GM13977 (cell line): ENCODE data around the gene CDKN1B.
A peak's percentile ranks its signal among the peaks of the same experiment; 100 is the strongest.

Experiments
- DNase-seq: peaks from one replicate; pipeline ENCODE4 v3.0.0; 2012; ENCODE audit warnings: low spot score
- in situ Hi-C: fragments of 300-500 bp; cut with MboI; formaldehyde crosslinking; loops from one replicate; pipeline ENCODE4 v1.12.0; 2022; ENCODE audit warnings: low sequenced_read_pairs, low pct_unique_long_range_greater_than_20kb, mixed read lengths, inconsistent platforms; ENCODE audit not compliant: unreplicated experiment
- TF ChIP-seq, protein P1 (sequence below): IDR thresholded peaks from 2 replicates; pipeline ENCODE4 v1.5.1; 2012; ENCODE audit warnings: mild to moderate bottlenecking, control low read depth; ENCODE audit not compliant: insufficient read depth; ENCODE audit errors: extremely low read depth, missing control alignments

The CDKN1B gene

DNA sequence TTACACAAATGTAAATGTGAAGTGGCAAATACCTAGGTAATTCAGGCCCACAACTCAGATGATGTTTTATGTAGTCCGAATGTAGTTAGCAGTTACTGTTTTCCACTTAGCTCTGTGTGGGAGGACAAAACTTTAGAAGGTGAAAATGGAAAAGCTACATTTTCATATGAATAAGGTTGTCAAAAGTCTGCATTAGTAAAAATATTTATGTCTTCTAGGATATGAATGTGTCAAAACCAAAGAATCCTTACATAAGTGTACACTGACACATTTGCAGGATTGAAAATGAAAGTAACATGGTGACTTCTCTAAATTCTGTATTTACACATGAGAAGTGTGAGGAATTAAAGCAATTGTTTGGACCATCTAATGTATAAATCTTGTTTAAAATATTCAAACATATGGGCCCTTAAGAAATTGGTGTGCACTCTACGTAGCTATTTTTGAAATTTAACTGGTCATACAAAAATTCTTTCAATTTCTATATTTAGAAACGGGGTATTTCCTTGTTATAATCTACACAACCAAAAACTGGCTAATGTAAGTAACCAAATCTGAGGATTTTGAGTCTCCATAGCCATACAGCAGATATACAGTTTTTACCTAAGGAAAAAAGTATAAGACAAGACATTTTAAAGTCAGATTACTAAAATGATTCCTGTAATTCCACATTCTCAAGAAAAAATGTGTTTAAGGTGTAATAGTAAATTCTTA lies 5.4 kb downstream of the CDKN1B start:
- in situ Hi-C loops: no loop called here
- peak; percentile 38 for DNase-seq
- TF ChIP-seq, protein P1, sequence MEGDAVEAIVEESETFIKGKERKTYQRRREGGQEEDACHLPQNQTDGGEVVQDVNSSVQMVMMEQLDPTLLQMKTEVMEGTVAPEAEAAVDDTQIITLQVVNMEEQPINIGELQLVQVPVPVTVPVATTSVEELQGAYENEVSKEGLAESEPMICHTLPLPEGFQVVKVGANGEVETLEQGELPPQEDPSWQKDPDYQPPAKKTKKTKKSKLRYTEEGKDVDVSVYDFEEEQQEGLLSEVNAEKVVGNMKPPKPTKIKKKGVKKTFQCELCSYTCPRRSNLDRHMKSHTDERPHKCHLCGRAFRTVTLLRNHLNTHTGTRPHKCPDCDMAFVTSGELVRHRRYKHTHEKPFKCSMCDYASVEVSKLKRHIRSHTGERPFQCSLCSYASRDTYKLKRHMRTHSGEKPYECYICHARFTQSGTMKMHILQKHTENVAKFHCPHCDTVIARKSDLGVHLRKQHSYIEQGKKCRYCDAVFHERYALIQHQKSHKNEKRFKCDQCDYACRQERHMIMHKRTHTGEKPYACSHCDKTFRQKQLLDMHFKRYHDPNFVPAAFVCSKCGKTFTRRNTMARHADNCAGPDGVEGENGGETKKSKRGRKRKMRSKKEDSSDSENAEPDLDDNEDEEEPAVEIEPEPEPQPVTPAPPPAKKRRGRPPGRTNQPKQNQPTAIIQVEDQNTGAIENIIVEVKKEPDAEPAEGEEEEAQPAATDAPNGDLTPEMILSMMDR: no peak

DNA sequence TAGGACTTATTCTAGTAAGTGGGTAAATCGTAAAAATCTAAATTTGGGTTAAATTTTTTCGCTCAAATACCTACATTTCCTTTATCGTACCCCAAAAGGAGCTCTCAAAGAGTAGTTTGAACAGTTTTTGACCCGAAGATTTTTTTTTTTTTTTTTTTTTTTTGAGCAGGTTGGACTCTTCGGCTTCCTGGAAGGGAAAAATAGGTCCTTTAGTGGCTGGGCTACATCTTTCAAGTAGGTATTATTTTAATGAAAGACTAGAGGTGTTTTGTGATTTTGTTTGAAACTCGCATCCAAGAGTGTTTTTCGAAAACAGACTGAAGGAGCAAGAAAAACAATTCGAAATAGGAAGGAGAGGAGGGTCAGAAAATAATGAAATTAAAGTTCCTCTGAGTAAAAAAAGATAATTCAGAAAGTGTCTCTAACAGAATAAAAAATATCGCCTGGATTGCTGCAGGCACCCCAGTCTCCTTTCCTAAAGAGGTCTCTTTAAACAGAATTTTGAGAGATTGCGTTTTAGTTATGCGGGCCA lies 6.0 kb downstream of the CDKN1B start:
- in situ Hi-C loops: no loop called here
- DNase-seq: peak; percentile 12
- TF ChIP-seq, protein P1: no peak

DNA sequence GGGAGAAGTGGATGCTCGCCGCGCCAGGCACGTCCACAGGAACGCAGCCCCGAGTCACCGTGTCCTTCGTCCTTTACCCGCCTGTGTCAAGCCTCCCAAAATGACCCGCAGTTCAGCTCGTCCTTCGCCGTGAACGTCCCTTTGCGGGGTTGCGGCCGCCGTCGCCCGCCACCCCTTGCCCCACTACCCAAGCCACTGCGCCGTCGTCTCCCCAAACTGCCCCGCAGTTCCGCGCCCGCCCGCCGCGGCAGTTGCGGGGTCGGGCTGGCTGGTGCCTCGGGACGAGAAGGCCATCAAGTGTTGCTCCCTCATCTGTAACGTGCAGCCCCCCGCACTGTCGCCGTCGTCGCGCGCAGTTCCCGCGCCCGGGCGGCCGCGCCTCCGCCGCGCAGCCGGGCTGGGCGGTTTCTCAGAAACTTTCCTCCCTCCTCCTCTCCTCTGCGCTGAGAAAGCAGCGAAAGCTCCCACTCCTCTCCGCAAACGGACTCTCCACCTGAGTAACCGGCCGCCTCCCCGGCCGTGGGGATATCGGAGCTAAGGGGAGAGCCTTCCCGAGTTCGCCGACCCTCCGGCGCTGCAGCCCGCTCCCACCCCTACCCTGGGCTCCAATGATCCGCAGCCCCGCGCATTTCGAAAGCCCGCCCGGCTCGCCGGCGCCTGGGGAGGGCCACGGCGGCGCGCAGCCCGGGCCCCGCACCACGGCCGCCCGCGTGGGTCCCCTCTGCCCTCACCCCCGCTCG lies 6.7 kb downstream of the CDKN1B start:
- TF ChIP-seq, protein P1: no peak
- in situ Hi-C loops: no loop called here
- peak; percentile 47 for DNase-seq

DNA sequence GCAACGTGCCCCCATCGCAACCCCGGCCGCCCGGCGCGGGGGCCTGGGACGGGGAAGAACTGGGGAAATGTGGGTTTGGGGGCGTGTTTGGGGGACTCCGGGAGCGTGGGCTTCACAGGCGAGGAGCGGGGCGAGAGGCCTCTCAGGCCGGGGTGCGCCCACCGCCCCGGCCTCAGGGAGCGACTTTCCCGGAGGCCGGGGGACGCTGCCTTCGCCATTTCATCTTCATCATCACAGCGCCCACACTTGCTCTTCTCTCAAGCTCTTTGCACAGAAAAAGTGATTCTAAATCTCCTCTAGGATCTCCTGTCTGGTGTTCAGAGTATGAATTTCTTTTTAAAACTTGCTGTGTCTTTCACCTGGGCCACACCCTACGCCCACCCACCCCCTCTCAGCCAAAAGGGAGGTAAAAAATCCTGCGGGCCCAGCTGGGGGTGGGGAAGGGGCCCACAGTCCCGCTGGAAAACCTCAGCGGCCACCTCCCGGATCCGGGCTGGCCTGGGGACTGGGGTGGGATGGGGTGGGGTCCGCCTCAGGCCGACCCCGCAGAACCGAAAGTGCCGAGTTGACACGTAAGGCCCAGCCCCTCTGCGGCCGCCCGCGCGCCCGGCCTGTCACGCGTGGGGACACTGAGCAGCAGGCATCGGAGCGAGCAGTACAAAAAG lies 7.4 kb downstream of the CDKN1B start:
- in situ Hi-C loops: no loop called here
- TF ChIP-seq, protein P1: no peak
- peak; percentile 43 for DNase-seq

DNA sequence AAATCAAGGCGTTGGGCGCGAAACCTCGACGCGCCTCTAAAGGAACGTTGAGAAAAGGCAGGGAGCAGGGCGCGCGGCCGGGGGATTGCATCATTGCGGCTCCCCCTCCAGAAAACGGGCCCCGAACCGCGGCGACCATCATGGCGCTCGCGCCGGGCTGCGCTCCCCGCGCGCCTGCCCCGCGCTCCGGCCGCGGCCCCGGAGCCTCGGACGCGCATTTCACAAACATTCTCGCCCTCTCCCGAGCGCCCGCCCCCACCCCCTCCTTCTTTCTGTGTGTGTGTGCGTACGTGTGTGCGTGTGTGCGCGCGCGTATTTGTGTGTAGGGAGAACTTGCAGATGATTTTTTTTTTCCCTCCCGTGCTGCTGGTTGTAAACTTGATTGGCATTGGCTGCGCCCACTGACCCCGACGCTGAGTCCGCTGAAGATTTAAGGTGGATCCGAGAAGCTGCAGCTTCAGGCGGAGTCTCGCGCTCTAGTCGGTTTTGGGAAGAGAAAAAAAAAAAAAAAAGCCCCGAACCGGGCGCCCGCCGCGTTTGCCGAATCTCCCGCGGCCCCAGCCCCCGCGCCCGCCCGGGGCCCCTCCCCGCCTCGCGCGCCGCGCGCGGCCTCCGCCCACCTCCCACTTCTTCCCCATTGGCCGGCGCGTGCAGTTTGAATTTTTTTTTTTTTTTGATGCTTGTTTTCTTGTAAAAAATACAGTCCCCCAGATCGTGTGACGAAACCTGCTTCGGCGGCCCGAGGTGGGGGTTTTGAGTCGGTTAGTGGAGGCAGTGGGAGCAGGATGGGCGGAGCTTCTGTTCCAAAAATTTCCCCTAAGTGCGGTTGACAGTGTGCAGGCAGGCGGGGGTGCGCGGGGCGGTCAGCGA lies 8.2 kb downstream of the CDKN1B start:
- DNase-seq: peak; percentile 94
- in situ Hi-C loops: no loop called here
- TF ChIP-seq, protein P1: no peak
